PC-9 (cell line): ENCODE measurements around the gene DLG3. TPM values are rescaled to one million over a fixed set of nuclear protein-coding genes. Genes with fewer than 3 reads are reported as not detected.
A peak's percentile ranks its signal among the peaks of the same experiment; 100 is the strongest.

Source experiments
- BruUV-seq: library from RNA; stranded (reverse); fragments of 400-500 nt; replicated peaks from 2 replicates; lab custom pipeline; 2021; lab: Mats Ljungman, UMichigan
- CTCF ChIA-PET: fragments of 300-600 bp; sonication (Branson Sonifier 250); formaldehyde crosslinking; loops from one replicate; lab custom pipeline; 2022; ENCODE audit warnings: antibody characterized with exemption; lab: Charles Lee
- POLR2A ChIA-PET: fragments of 300-600 bp; sonication (Branson Sonifier 250); formaldehyde crosslinking; loops from one replicate; lab custom pipeline; 2022; ENCODE audit warnings: antibody characterized with exemption; ENCODE audit not compliant: unreplicated experiment; lab: Charles Lee
- DNase-seq, 2 experiments: peaks; one replicate each; pipeline versions ENCODE4 v3.0.0 to v3.0.0-alpha.2; 2015 to 2022; ENCODE audit warnings: mixed read lengths in 1 of 2
- H2AFZ ChIP-seq: fragments of 200-600 bp; sonication (generic); 2 replicates; pipeline ENCODE4 v1.8.1; 2017; ENCODE audit warnings: antibody characterized with exemption
- H3F3A ChIP-seq: fragments of 200-600 bp; sonication (generic); 2 replicates; pipeline ENCODE4 v1.8.1; 2017; ENCODE audit warnings: antibody characterized with exemption, mild to moderate bottlenecking, low read depth; ENCODE audit not compliant: insufficient read depth
- H3K27ac ChIP-seq: fragments of 200-600 bp; sonication (generic); 2 replicates; pipeline ENCODE4 v1.6.1; 2016; ENCODE audit warnings: mixed run types
- H3K27me3 ChIP-seq: fragments of 200-600 bp; sonication (generic); 2 replicates; pipeline ENCODE4 v1.6.1; 2016; ENCODE audit warnings: low read depth, mixed run types; ENCODE audit not compliant: insufficient read depth
- H3K36me3 ChIP-seq: fragments of 200-600 bp; sonication (generic); 2 replicates; pipeline ENCODE4 v1.6.1; 2016; ENCODE audit warnings: low read depth, mixed run types
- H3K4me1 ChIP-seq: fragments of 200-600 bp; sonication (generic); replicated peaks from 2 replicates; pipeline ENCODE4 v1.6.1; 2016; ENCODE audit warnings: mixed run types; ENCODE audit not compliant: insufficient read depth
- H3K4me2 ChIP-seq: fragments of 200-600 bp; sonication (generic); 2 replicates; pipeline ENCODE4 v1.6.1; 2017; ENCODE audit warnings: mixed run types
- H3K4me3 ChIP-seq: fragments of 200-600 bp; sonication (generic); 2 replicates; pipeline ENCODE4 v1.6.1; 2016; ENCODE audit warnings: mixed run types
- H3K79me2 ChIP-seq: fragments of 200-600 bp; sonication (generic); 2 replicates; pipeline ENCODE4 v1.6.1; 2017; ENCODE audit warnings: low read depth, mixed run types
- H3K9me2 ChIP-seq: fragments of 200-600 bp; sonication (generic); 2 replicates; pipeline ENCODE4 v1.8.1; 2017; ENCODE audit warnings: mild to moderate bottlenecking; ENCODE audit not compliant: insufficient read depth
- H3K9me3 ChIP-seq: fragments of 200-600 bp; sonication (generic); 2 replicates; pipeline ENCODE4 v1.8.1; 2016; ENCODE audit warnings: low read depth; ENCODE audit not compliant: insufficient read depth
- H4K20me1 ChIP-seq: fragments of 200-600 bp; sonication (generic); 2 replicates; pipeline ENCODE4 v1.8.1; 2017; ENCODE audit not compliant: insufficient read depth
- CTCF ChIP-seq: fragments of 200-600 bp; sonication (generic); conservative IDR thresholded peaks from 2 replicates; pipeline ENCODE4 v1.6.1; 2017; ENCODE audit warnings: mixed run types, antibody characterized with exemption, mild to moderate bottlenecking, moderate library complexity
- EZH2 ChIP-seq: fragments of 200-600 bp; sonication (generic); IDR thresholded peaks from 2 replicates; pipeline ENCODE4 v1.8.0; 2017; ENCODE audit warnings: antibody characterized with exemption, low read depth
- intact Hi-C: fragments of 100-400 bp; cut with micrococcal nuclease; formaldehyde crosslinking; loops from one replicate; pipeline ENCODE4 v1.10.0; 2022; ENCODE audit not compliant: unreplicated experiment
- total RNA-seq: library from RNA; stranded (reverse); gene quantifications from 2 replicates; pipeline ENCODE4 v1.2.3, GENCODE V29; 2021

The DLG3 gene
- total RNA-seq, 1 experiment from 2014 or later = 61.1 TPM

GRCh38 chrX:70456256-70456655 lies 11.6 kb downstream of the DLG3 start:
- POLR2A ChIA-PET = interaction anchor here (1.3 kb wide), 1 partner anchor 21 kb away, joined by 5 read pairs; no protein-coding TSS in a partner anchor
- no peak for DNase-seq
- H3K4me1 ChIP-seq = peaks cover 35% of the 10 kb centered on the region
- H3K27ac ChIP-seq = no peak overlapping the region
- H3K4me2 ChIP-seq = peak overlapping the region; percentile 95
- H3K9me3 ChIP-seq = no peaks in the 10 kb centered on the region
- peaks cover 14% of the 10 kb centered on the region for H3K36me3 ChIP-seq
- H3K9me2 ChIP-seq = no peaks in the 10 kb centered on the region
- CTCF ChIA-PET = interaction anchor here (0.6 kb wide), 1 partner anchor 10 kb away, joined by 4 read pairs; no protein-coding TSS in a partner anchor
- peaks cover 21% of the 10 kb centered on the region; the same call in 1 of the 2 replicates for H3F3A ChIP-seq
- H3K79me2 ChIP-seq = peaks cover 62% of the 10 kb centered on the region
- H3K27me3 ChIP-seq = no peaks in the 10 kb centered on the region
- no TSS peak for BruUV-seq
- TF ChIP-seq CTCF = no peak
- no peak for TF ChIP-seq EZH2
- peak overlapping the region; percentile 83 for H3K4me3 ChIP-seq
- H4K20me1 ChIP-seq = peaks cover 5% of the 10 kb centered on the region; the same call in 1 of the 2 replicates
- no peak overlapping the region for H2AFZ ChIP-seq
- intact Hi-C loops = loop anchor here (10.0 kb wide), 1 partner anchor 209 kb away; no protein-coding TSS in a partner anchor

GRCh38 chrX:70461026-70461425 lies 16.4 kb downstream of the DLG3 start:
- Histone ChIP-seq H3K27ac (no peak overlapping the region), H3F3A (no peaks in the 10 kb centered on the region), H3K4me3 (no peak overlapping the region), H3K36me3 (peaks cover 14% of the 10 kb centered on the region), H4K20me1 (peaks cover 9% of the 10 kb centered on the region; the same call in 1 of the 2 replicates), H3K4me2 (no peak overlapping the region), H3K4me1 (peaks cover 10% of the 10 kb centered on the region; the same call in 1 of the 2 replicates), H3K9me3 (no peaks in the 10 kb centered on the region), H3K27me3 (no peaks in the 10 kb centered on the region), H2AFZ (no peak overlapping the region), H3K9me2 (no peaks in the 10 kb centered on the region), H3K79me2 (peaks cover 76% of the 10 kb centered on the region)
- no TSS peak for BruUV-seq
- TF ChIP-seq EZH2 (no peak), CTCF (no peak)
- CTCF ChIA-PET = no interaction called here
- DNase-seq = no peak
- POLR2A ChIA-PET = interaction anchor here (0.6 kb wide), 1 partner anchor 822 kb away, joined by 4 read pairs; the partner anchor contains the start of gene NONO
- intact Hi-C loops = no loop called here

GRCh38 chrX:70464051-70464450 lies 19.4 kb downstream of the DLG3 start:
- Histone ChIP-seq H3K4me3 (no peak overlapping the region), H3K36me3 (0 out of 2 replicates have a peak, but pooled peaks cover 11% of the 10 kb centered on the region), H3K79me2 (peaks cover 48% of the 10 kb centered on the region), H2AFZ (no peak overlapping the region), H3K4me1 (no peaks in the 10 kb centered on the region), H3K4me2 (no peak overlapping the region), H3K27ac (no peak overlapping the region), H4K20me1 (peaks cover 4% of the 10 kb centered on the region; the same call in 1 of the 2 replicates), H3K27me3 (no peaks in the 10 kb centered on the region), H3F3A (no peaks in the 10 kb centered on the region), H3K9me2 (no peaks in the 10 kb centered on the region), H3K9me3 (no peaks in the 10 kb centered on the region)
- intact Hi-C loops = no loop called here
- BruUV-seq = no TSS peak
- ChIA-PET POLR2A (no interaction called here), CTCF (no interaction called here)
- no peak for DNase-seq
- TF ChIP-seq CTCF (no peak), EZH2 (no peak)
